Measurements from ENCODE around the gene PCGF6. TPM values are rescaled to one million over a fixed set of nuclear protein-coding genes. Genes with fewer than 3 reads are reported as not detected.

The PCGF6 gene
- total and polyA plus RNA-seq, 2 experiments from 2014 or later, result 7.7 to 9.0 TPM

- TF ChIP-seq EZH2phosphoT487 (IDR thresholded peaks at IDR 0.05; ENCODE audit: low read depth, severe bottlenecking, unreplicated experiment) (no peak), EZH2 (IDR thresholded peaks at IDR 0.05; ENCODE audit: borderline replicate concordance) (no peak), CTCF (IDR thresholded peaks at IDR 0.05; ENCODE audit: poor library complexity) (no peak)
- peaks cover 16% of the 10 kb centered on the region for H3K79me2 ChIP-seq
- no peaks in the 10 kb centered on the region for H3K27me3 ChIP-seq
- H4K20me1 ChIP-seq (ENCODE audit: insufficient read depth, poor library complexity, severe bottlenecking), result no peaks in the 10 kb centered on the region
- WGBS (ENCODE audit: low lambda C conversion rate, missing lambda C conversion rate), result 62% methylated on average over 2 of the region's 2 CpGs
- H3K27ac ChIP-seq, result no peak overlapping the region
- H3K4me2 ChIP-seq, result no peak overlapping the region
- peaks cover 7% of the 10 kb centered on the region for H3K4me1 ChIP-seq (ENCODE audit: insufficient read depth)
- no peak overlapping the region for H2AFZ ChIP-seq
- DNase-seq (ENCODE audit: low spot score), result no peak
- H3K9me2 ChIP-seq (replicated peaks; ENCODE audit: insufficient read depth), result no peaks in the 10 kb centered on the region
- H3K4me3 ChIP-seq, result no peak overlapping the region
- H3K9me3 ChIP-seq (ENCODE audit: low read depth), result no peaks in the 10 kb centered on the region
- no peaks in the 10 kb centered on the region for H3K36me3 ChIP-seq (replicated peaks; ENCODE audit: insufficient read depth, low read depth)
These were observed 2.3 kb upstream of the PCGF6 start for GRCh38 chr10:103353281-103353680.

GRCh38 chr10:103350175-103350516, 794 bp downstream of the PCGF6 start:
- TF ChIP-seq EZH2 (IDR thresholded peaks at IDR 0.05; ENCODE audit: borderline replicate concordance) (no peak), CTCF (IDR thresholded peaks at IDR 0.05; ENCODE audit: poor library complexity) (no peak), EZH2phosphoT487 (IDR thresholded peaks at IDR 0.05; ENCODE audit: low read depth, severe bottlenecking, unreplicated experiment) (no peak)
- H3K4me1 ChIP-seq (ENCODE audit: insufficient read depth), result peaks cover 7% of the 10 kb centered on the region
- H3K9me2 ChIP-seq (replicated peaks; ENCODE audit: insufficient read depth), result no peaks in the 10 kb centered on the region
- no peaks in the 10 kb centered on the region for H3K36me3 ChIP-seq (replicated peaks; ENCODE audit: insufficient read depth, low read depth)
- H2AFZ ChIP-seq, result peak overlapping the region; percentile 99
- H3K9me3 ChIP-seq (ENCODE audit: low read depth), result no peaks in the 10 kb centered on the region
- H3K27me3 ChIP-seq, result no peaks in the 10 kb centered on the region
- no peaks in the 10 kb centered on the region for H4K20me1 ChIP-seq (ENCODE audit: insufficient read depth, poor library complexity, severe bottlenecking)
- H3K27ac ChIP-seq, result peak overlapping the region; percentile 92
- H3K79me2 ChIP-seq, result peaks cover 16% of the 10 kb centered on the region
- peak overlapping the region; percentile 90 for H3K4me2 ChIP-seq
- no peak for DNase-seq (ENCODE audit: low spot score)
- peak overlapping the region; percentile 61 for H3K4me3 ChIP-seq
- 55% methylated on average over 16 of the region's 16 CpGs for WGBS (ENCODE audit: low lambda C conversion rate, missing lambda C conversion rate)

- whole genome bisulfite sequencing (ENCODE audit: low lambda C conversion rate, missing lambda C conversion rate), result 95% methylated on average over 4 of the region's 4 CpGs
- TF ChIP-seq EZH2 (IDR thresholded peaks at IDR 0.05; ENCODE audit: borderline replicate concordance) (no peak), CTCF (IDR thresholded peaks at IDR 0.05; ENCODE audit: poor library complexity) (no peak), EZH2phosphoT487 (IDR thresholded peaks at IDR 0.05; ENCODE audit: low read depth, severe bottlenecking, unreplicated experiment) (no peak)
These were observed 14.6 kb downstream of the PCGF6 start for GRCh38 chr10:103336370-103336769.

GRCh38 chr10:103334567-103334966, 16.4 kb downstream of the PCGF6 start:
- Histone ChIP-seq H3K36me3 (replicated peaks; ENCODE audit: insufficient read depth, low read depth) (no peaks in the 10 kb centered on the region), H3K9me3 (ENCODE audit: low read depth) (no peaks in the 10 kb centered on the region), H3K4me2 (no peak overlapping the region), H3K27ac (no peak overlapping the region), H3K4me1 (ENCODE audit: insufficient read depth) (no peaks in the 10 kb centered on the region), H4K20me1 (ENCODE audit: insufficient read depth, poor library complexity, severe bottlenecking) (no peaks in the 10 kb centered on the region), H3K9me2 (replicated peaks; ENCODE audit: insufficient read depth) (no peaks in the 10 kb centered on the region), H3K79me2 (no peaks in the 10 kb centered on the region), H2AFZ (no peak overlapping the region), H3K4me3 (no peak overlapping the region), H3K27me3 (no peaks in the 10 kb centered on the region)
- no peak for DNase-seq (ENCODE audit: low spot score)
- TF ChIP-seq EZH2phosphoT487 (IDR thresholded peaks at IDR 0.05; ENCODE audit: low read depth, severe bottlenecking, unreplicated experiment) (no peak), CTCF (IDR thresholded peaks at IDR 0.05; ENCODE audit: poor library complexity) (no peak), EZH2 (IDR thresholded peaks at IDR 0.05; ENCODE audit: borderline replicate concordance) (no peak)

More at GRCh38 chr10:103336370-103336769, 14.6 kb downstream of the PCGF6 start:
- no peak overlapping the region for H3K4me3 ChIP-seq
- H3K27me3 ChIP-seq, result no peaks in the 10 kb centered on the region
- H3K27ac ChIP-seq, result no peak overlapping the region
- DNase-seq (ENCODE audit: low spot score), result no peak
- no peaks in the 10 kb centered on the region for H3K4me1 ChIP-seq (ENCODE audit: insufficient read depth)
- no peak overlapping the region for H3K4me2 ChIP-seq
- no peak overlapping the region for H2AFZ ChIP-seq
- no peaks in the 10 kb centered on the region for H3K9me3 ChIP-seq (ENCODE audit: low read depth)
- no peaks in the 10 kb centered on the region for H3K79me2 ChIP-seq
- H3K9me2 ChIP-seq (replicated peaks; ENCODE audit: insufficient read depth), result no peaks in the 10 kb centered on the region
- no peaks in the 10 kb centered on the region for H4K20me1 ChIP-seq (ENCODE audit: insufficient read depth, poor library complexity, severe bottlenecking)
- H3K36me3 ChIP-seq (replicated peaks; ENCODE audit: insufficient read depth, low read depth), result no peaks in the 10 kb centered on the region
